K562 treated with DMSO at 1 percent for 12 hours (cell line): Measurements from ENCODE around the gene COL11A1. TPM values are rescaled to one million over a fixed set of nuclear protein-coding genes. Genes with fewer than 3 reads are reported as not detected.

ENCODE experiments used
- total RNA-seq: library from RNA; unstranded; fragments of 300-600 nt; gene quantifications from 2 replicates; pipeline ENCODE4 v1.2.3, GENCODE V29; 2022; ENCODE audit not compliant: insufficient read depth

Gene COL11A1
- total RNA-seq = not detected in 2 replicates

GRCh38 chr1:103108376-103109150, at the start of gene COL11A1:
TSS of gene COL11A1 (minus strand) at chr1:103108522. CDS start at chr1:103108178, 344 bp downstream.

